Measurements from ENCODE around the gene ZDHHC9. TPM values are rescaled to one million over a fixed set of nuclear protein-coding genes. Genes with fewer than 3 reads are reported as not detected.

The ZDHHC9 gene
- polyA plus RNA-seq, 3 donors: 42.1 to 45.8 (median 44.3) TPM

- no peak for DNase-seq (ENCODE audit: low read depth in 3 of 3, low spot score in 2 of 3)
Observed at GRCh38 chrX:129788527-129788926, 55.2 kb downstream of the ZDHHC9 start.

GRCh38 chrX:129787336-129788055 is 56.2 kb downstream of the ZDHHC9 start:
- no peak for DNase-seq (ENCODE audit: low read depth in 3 of 3, low spot score in 2 of 3)

- DNase-seq (ENCODE audit: low read depth in 3 of 3, low spot score in 2 of 3): no peak
Observed at GRCh38 chrX:129786210-129786651, 57.5 kb downstream of the ZDHHC9 start.

GRCh38 chrX:129785160-129785947 is 58.3 kb downstream of the ZDHHC9 start:
- no peak for DNase-seq (ENCODE audit: low read depth in 3 of 3, low spot score in 2 of 3)

- DNase-seq (ENCODE audit: low read depth in 3 of 3, low spot score in 2 of 3): no peak
Observed at GRCh38 chrX:129784371-129784770, 59.3 kb downstream of the ZDHHC9 start.

- DNase-seq (ENCODE audit: low read depth in 3 of 3, low spot score in 2 of 3): no peak
Observed at GRCh38 chrX:129783291-129783713, 60.4 kb downstream of the ZDHHC9 start.

- no peak for DNase-seq (ENCODE audit: low read depth in 3 of 3, low spot score in 2 of 3)
Observed at GRCh38 chrX:129782706-129783105, 61.0 kb downstream of the ZDHHC9 start.

- no peak for DNase-seq (ENCODE audit: low read depth in 3 of 3, low spot score in 2 of 3)
Observed at GRCh38 chrX:129781680-129782495, 61.8 kb downstream of the ZDHHC9 start.

- no peak for DNase-seq (ENCODE audit: low read depth in 3 of 3, low spot score in 2 of 3)
Observed at GRCh38 chrX:129781134-129781672, 62.5 kb downstream of the ZDHHC9 start.

GRCh38 chrX:129780441-129781105 is 63.1 kb downstream of the ZDHHC9 start:
- DNase-seq (ENCODE audit: low read depth in 3 of 3, low spot score in 2 of 3): no peak

GRCh38 chrX:129779747-129780146 is 63.9 kb downstream of the ZDHHC9 start, which contains the start of gene SASH3:
TSS of gene SASH3 (plus strand) at chrX:129779949. CDS start at chrX:129780098, 149 bp downstream.
- DNase-seq (ENCODE audit: low read depth in 3 of 3, low spot score in 2 of 3): no peak

- DNase-seq (ENCODE audit: low read depth in 3 of 3, low spot score in 2 of 3): no peak
Observed at GRCh38 chrX:129779086-129779672, 64.5 kb downstream of the ZDHHC9 start.

GRCh38 chrX:129777218-129778030 is 66.3 kb downstream of the ZDHHC9 start:
- DNase-seq (ENCODE audit: low read depth in 3 of 3, low spot score in 2 of 3): no peak

- DNase-seq (ENCODE audit: low read depth in 3 of 3, low spot score in 2 of 3): no peak
Observed at GRCh38 chrX:129773649-129774458, 69.8 kb downstream of the ZDHHC9 start.

- no peak for DNase-seq (ENCODE audit: low read depth in 3 of 3, low spot score in 2 of 3)
Observed at GRCh38 chrX:129772796-129773431, 70.8 kb downstream of the ZDHHC9 start.

- no peak for DNase-seq (ENCODE audit: low read depth in 3 of 3, low spot score in 2 of 3)
Observed at GRCh38 chrX:129771266-129771995, 72.3 kb downstream of the ZDHHC9 start.

Measured in right renal cortex interstitium (tissue), 3 donors.